ENCODE results near the gene RTP5. TPM values are rescaled to one million over a fixed set of nuclear protein-coding genes. Genes with fewer than 3 reads are reported as not detected.

Gene RTP5
- total and polyA plus RNA-seq, 2 of the 8 experiments (the other 6 are each of a cell fraction or from before 2014, with no cell fraction given) = not detected

DNA sequence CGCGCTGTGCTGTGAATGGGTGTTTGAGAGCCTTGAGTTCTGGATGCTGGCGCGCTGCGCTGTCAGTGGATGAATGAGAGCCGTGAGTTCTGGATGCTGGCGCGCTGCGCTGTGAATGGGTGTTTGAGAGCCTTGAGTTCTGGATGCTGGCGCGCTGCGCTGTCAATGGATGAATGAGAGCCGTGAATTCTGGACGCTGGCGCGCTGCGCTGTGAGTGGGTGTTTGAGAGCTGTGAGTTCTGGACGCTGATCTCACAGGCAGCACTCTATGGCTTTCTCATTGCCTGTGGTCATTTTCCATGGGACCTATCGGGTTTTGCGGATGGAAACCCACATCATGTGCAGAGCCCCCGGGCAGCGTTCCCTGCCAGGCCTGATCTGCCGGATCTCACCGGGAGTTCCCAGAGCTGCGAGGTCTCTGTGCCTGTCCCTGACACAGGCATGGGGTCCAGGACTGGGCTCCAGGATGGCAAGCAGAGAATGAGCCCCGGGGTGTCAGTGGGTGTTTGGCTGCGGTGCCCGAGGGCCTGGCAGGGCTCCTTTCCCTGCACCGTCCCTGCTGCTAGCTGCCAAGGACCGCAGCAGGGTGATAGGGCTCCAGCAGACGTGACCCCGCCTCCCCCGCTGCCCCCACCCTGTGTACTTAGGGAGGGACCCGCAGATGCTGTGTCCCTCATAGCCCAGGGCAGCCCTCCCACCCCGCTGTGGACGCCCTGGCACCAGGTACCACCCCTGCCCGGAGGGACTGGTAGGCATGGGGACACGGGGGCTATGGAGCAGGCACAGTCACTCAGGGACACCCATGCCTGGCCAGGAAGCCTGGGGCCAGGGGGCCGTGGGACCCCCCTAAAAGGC lies 20.5 kb upstream of the RTP5 start (continued):
- TF ChIP-seq, protein P1, sequence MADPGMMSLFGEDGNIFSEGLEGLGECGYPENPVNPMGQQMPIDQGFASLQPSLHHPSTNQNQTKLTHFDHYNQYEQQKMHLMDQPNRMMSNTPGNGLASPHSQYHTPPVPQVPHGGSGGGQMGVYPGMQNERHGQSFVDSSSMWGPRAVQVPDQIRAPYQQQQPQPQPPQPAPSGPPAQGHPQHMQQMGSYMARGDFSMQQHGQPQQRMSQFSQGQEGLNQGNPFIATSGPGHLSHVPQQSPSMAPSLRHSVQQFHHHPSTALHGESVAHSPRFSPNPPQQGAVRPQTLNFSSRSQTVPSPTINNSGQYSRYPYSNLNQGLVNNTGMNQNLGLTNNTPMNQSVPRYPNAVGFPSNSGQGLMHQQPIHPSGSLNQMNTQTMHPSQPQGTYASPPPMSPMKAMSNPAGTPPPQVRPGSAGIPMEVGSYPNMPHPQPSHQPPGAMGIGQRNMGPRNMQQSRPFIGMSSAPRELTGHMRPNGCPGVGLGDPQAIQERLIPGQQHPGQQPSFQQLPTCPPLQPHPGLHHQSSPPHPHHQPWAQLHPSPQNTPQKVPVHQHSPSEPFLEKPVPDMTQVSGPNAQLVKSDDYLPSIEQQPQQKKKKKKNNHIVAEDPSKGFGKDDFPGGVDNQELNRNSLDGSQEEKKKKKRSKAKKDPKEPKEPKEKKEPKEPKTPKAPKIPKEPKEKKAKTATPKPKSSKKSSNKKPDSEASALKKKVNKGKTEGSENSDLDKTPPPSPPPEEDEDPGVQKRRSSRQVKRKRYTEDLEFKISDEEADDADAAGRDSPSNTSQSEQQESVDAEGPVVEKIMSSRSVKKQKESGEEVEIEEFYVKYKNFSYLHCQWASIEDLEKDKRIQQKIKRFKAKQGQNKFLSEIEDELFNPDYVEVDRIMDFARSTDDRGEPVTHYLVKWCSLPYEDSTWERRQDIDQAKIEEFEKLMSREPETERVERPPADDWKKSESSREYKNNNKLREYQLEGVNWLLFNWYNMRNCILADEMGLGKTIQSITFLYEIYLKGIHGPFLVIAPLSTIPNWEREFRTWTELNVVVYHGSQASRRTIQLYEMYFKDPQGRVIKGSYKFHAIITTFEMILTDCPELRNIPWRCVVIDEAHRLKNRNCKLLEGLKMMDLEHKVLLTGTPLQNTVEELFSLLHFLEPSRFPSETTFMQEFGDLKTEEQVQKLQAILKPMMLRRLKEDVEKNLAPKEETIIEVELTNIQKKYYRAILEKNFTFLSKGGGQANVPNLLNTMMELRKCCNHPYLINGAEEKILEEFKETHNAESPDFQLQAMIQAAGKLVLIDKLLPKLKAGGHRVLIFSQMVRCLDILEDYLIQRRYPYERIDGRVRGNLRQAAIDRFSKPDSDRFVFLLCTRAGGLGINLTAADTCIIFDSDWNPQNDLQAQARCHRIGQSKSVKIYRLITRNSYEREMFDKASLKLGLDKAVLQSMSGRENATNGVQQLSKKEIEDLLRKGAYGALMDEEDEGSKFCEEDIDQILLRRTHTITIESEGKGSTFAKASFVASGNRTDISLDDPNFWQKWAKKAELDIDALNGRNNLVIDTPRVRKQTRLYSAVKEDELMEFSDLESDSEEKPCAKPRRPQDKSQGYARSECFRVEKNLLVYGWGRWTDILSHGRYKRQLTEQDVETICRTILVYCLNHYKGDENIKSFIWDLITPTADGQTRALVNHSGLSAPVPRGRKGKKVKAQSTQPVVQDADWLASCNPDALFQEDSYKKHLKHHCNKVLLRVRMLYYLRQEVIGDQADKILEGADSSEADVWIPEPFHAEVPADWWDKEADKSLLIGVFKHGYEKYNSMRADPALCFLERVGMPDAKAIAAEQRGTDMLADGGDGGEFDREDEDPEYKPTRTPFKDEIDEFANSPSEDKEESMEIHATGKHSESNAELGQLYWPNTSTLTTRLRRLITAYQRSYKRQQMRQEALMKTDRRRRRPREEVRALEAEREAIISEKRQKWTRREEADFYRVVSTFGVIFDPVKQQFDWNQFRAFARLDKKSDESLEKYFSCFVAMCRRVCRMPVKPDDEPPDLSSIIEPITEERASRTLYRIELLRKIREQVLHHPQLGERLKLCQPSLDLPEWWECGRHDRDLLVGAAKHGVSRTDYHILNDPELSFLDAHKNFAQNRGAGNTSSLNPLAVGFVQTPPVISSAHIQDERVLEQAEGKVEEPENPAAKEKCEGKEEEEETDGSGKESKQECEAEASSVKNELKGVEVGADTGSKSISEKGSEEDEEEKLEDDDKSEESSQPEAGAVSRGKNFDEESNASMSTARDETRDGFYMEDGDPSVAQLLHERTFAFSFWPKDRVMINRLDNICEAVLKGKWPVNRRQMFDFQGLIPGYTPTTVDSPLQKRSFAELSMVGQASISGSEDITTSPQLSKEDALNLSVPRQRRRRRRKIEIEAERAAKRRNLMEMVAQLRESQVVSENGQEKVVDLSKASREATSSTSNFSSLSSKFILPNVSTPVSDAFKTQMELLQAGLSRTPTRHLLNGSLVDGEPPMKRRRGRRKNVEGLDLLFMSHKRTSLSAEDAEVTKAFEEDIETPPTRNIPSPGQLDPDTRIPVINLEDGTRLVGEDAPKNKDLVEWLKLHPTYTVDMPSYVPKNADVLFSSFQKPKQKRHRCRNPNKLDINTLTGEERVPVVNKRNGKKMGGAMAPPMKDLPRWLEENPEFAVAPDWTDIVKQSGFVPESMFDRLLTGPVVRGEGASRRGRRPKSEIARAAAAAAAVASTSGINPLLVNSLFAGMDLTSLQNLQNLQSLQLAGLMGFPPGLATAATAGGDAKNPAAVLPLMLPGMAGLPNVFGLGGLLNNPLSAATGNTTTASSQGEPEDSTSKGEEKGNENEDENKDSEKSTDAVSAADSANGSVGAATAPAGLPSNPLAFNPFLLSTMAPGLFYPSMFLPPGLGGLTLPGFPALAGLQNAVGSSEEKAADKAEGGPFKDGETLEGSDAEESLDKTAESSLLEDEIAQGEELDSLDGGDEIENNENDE (IDR thresholded peaks at IDR 0.05; ENCODE audit: insufficient replicate concordance, low read length) = no peak
- TF ChIP-seq HDAC2 (IDR thresholded peaks at IDR 0.05; ENCODE audit: borderline replicate concordance in 1 of 2, low read depth in 2 of 2, low read length in 2 of 2) = no peak
- no peak for TF ChIP-seq ATF2 (IDR thresholded peaks at IDR 0.05; ENCODE audit: low read length)
- TF ChIP-seq RFX5 (IDR thresholded peaks at IDR 0.05; ENCODE audit: borderline replicate concordance, low read depth, low read length) = no peak
- no peak for TF ChIP-seq SUZ12 (IDR thresholded peaks at IDR 0.05; ENCODE audit: low read length)
- no peak for TF ChIP-seq POLR2A (IDR thresholded peaks at IDR 0.05; ENCODE audit: control extremely low read depth in 1 of 2, low read depth in 2 of 2, low read length in 2 of 2)
- no peak for TF ChIP-seq KDM5A (IDR thresholded peaks at IDR 0.05; ENCODE audit: low read length)
- TF ChIP-seq CHD2 (IDR thresholded peaks at IDR 0.05; ENCODE audit: low read length) = no peak
